Thymus (tissue), 2 donors: ENCODE results near the gene RBM11. TPM values are rescaled to one million over a fixed set of nuclear protein-coding genes. Genes with fewer than 3 reads are reported as not detected.

ENCODE experiments used
- polyA plus RNA-seq: library from polyadenylated mRNA; stranded (reverse); fragments of 200-250 nt; gene quantifications from one replicate; pipeline ENCODE4 v1.2.3, GENCODE V29; 2013
- total RNA-seq: library from RNA; stranded (reverse); fragments of 120-200 nt; gene quantifications from one replicate; pipeline ENCODE4 v1.2.4, GENCODE V29; 2013
- donor health status: healthy.

Gene RBM11
- total and polyA plus RNA-seq, 2 donors, result 0.90 to 3.5 TPM

Other genes with a start within 250 kb of the RBM11 start
- gene LIPI, start 5.2 kb upstream of the RBM11 start, total RNA-seq, result not detected
- 0.02 TPM for gene LIPI, start 5.2 kb upstream of the RBM11 start, polyA plus RNA-seq
- gene HSPA13, start 167.0 kb downstream of the RBM11 start, total RNA-seq, result 24.6 TPM
- 9.4 TPM for gene HSPA13, start 167.0 kb downstream of the RBM11 start, polyA plus RNA-seq